H1 (cell line): ENCODE results near the gene FXYD3. TPM values are rescaled to one million over a fixed set of nuclear protein-coding genes. Genes with fewer than 3 reads are reported as not detected.

Experiments used
- CTCF ChIA-PET: fragments of 300-600 bp; sonication (Branson Sonifier 250); formaldehyde crosslinking; loops from one replicate; lab custom pipeline; 2021; ENCODE audit not compliant: partially characterized antibody; lab: Charles Lee
- POLR2A ChIA-PET: fragments of 300-600 bp; sonication (Branson Sonifier 250); formaldehyde crosslinking; loops from one replicate; lab custom pipeline; 2021; ENCODE audit warnings: inconsistent platforms; ENCODE audit not compliant: partially characterized antibody; lab: Charles Lee
- DNase-seq, 2 experiments: peaks; one replicate each; pipeline versions ENCODE4 v3.0.0 to v3.0.0-alpha.2; 2010 to 2022; ENCODE audit warnings: low spot score in 2 of 2, low read depth in 1 of 2, mixed read lengths in 1 of 2
- FAIRE-seq: peaks from 2 replicates; lab custom pipeline; 2011; peaks lifted over from hg19 to GRCh38; lab: Jason Lieb, UNC
- H2AFZ ChIP-seq: 2 replicates; pipeline ENCODE4 v1.8.1; 2012; ENCODE audit warnings: low read length, inconsistent platforms
- H2AK5ac ChIP-seq: 2 replicates; pipeline ENCODE4 v1.6.1; 2013; ENCODE audit warnings: low read depth, low read length
- H2BK120ac ChIP-seq: replicated peaks from 2 replicates; pipeline ENCODE3; 2013; ENCODE audit warnings: low read depth, low read length, inconsistent platforms
- H2BK12ac ChIP-seq: 2 replicates; pipeline ENCODE4 v1.6.1; 2013; ENCODE audit warnings: low read depth, low read length
- H2BK15ac ChIP-seq: 2 replicates; pipeline ENCODE4 v1.6.1; 2013; ENCODE audit warnings: low read length
- H2BK20ac ChIP-seq: 2 replicates; pipeline ENCODE4 v1.6.1; 2013; ENCODE audit warnings: low read length
- H2BK5ac ChIP-seq: 2 replicates; pipeline ENCODE4 v1.6.1; 2013; ENCODE audit warnings: low read depth, low read length
- H3K14ac ChIP-seq: 2 replicates; pipeline ENCODE4 v1.6.1; 2013; ENCODE audit warnings: inconsistent platforms; ENCODE audit not compliant: insufficient read length
- H3K18ac ChIP-seq: 2 replicates; pipeline ENCODE4 v1.6.1; 2013; ENCODE audit warnings: low read length; ENCODE audit errors: extremely low read depth
- H3K23ac ChIP-seq: 2 replicates; pipeline ENCODE4 v1.6.1; 2013; ENCODE audit warnings: inconsistent platforms; ENCODE audit not compliant: insufficient read length
- H3K23me2 ChIP-seq: 2 replicates; pipeline ENCODE4 v1.6.1; 2013; ENCODE audit warnings: low read depth, low read length
- H3K27ac ChIP-seq: 2 replicates; pipeline ENCODE4 v1.6.1; 2011; ENCODE audit warnings: low read depth, low read length, inconsistent platforms
- H3K27me3 ChIP-seq, 4 experiments: replicated peaks in 1 of 4; 1 replicate in 1 of 4; 2 replicates in 3 of 4; pipeline versions ENCODE4 v1.6.1 to v1.8.1; 2011 to 2013; ENCODE audit warnings: low read length in 3 of 4, mild to moderate bottlenecking in 3 of 4, inconsistent platforms in 2 of 4, mixed read lengths in 2 of 4, moderate library complexity in 1 of 4; ENCODE audit not compliant: control insufficient read depth in 3 of 4, insufficient read depth in 3 of 4; ENCODE audit errors: extremely low read depth in 1 of 4
- H3K36me3 ChIP-seq, 4 experiments: 2 replicates each; pipeline versions ENCODE4 v1.6.1 to v1.8.1; 2011 to 2013; ENCODE audit warnings: mild to moderate bottlenecking in 4 of 4, low read length in 3 of 4, moderate library complexity in 2 of 4, control low read depth in 1 of 4, inconsistent platforms in 1 of 4; ENCODE audit not compliant: insufficient read depth in 4 of 4, control insufficient read depth in 2 of 4
- H3K4ac ChIP-seq: replicated peaks from 2 replicates; pipeline ENCODE3; 2013; ENCODE audit warnings: low read length, low read depth, mixed read lengths, inconsistent platforms; ENCODE audit not compliant: insufficient read length
- H3K4me1 ChIP-seq, 4 experiments: replicated peaks in 1 of 4; 1 replicate in 1 of 4; 2 replicates in 3 of 4; pipeline versions ENCODE4 v1.6.1 to v1.8.1; 2011 to 2013; ENCODE audit warnings: low read length in 3 of 4, inconsistent platforms in 2 of 4, mixed read lengths in 1 of 4; ENCODE audit not compliant: insufficient read depth in 4 of 4, control insufficient read depth in 3 of 4
- H3K4me2 ChIP-seq, 2 experiments: 2 replicates each; pipeline versions ENCODE4 v1.6.1 to v1.8.1; 2011 to 2013; ENCODE audit warnings: low read depth in 2 of 2, low read length in 2 of 2, control low read depth in 1 of 2, inconsistent platforms in 1 of 2, mild to moderate bottlenecking in 1 of 2; ENCODE audit not compliant: insufficient read depth in 1 of 2
- H3K4me3 ChIP-seq, 4 experiments: fragments of 200-600, 300-600 bp in 1 of 4; sonication (generic), shearing (Covaris generic), sonication (Bioruptor Twin) in 1 of 4; 2 replicates each; pipeline versions ENCODE4 v1.5.1 to v1.8.1; 2011 to 2016; ENCODE audit warnings: low read length in 4 of 4, low read depth in 3 of 4, control low read depth in 2 of 4, inconsistent platforms in 2 of 4, mild to moderate bottlenecking in 2 of 4, mixed read lengths in 1 of 4, moderate library complexity in 1 of 4; ENCODE audit not compliant: insufficient read depth in 2 of 4; ENCODE audit errors: extremely low read depth in 1 of 4
- H3K56ac ChIP-seq: replicated peaks from 2 replicates; pipeline ENCODE3; 2013; ENCODE audit warnings: low read depth, mild to moderate bottlenecking, mixed read lengths, low read length, inconsistent platforms; ENCODE audit not compliant: insufficient read length
- H3K79me1 ChIP-seq: 2 replicates; pipeline ENCODE4 v1.6.1; 2013; ENCODE audit warnings: low read depth, low read length, control low read depth
- H3K79me2 ChIP-seq, 2 experiments: 2 replicates each; pipeline versions ENCODE4 v1.6.1 to v1.8.1; 2012 to 2013; ENCODE audit warnings: low read length in 2 of 2, mild to moderate bottlenecking in 2 of 2, inconsistent platforms in 1 of 2; ENCODE audit not compliant: insufficient read depth in 2 of 2, control insufficient read depth in 1 of 2
- H3K9ac ChIP-seq, 4 experiments: replicated peaks in 1 of 4; 1 replicate in 1 of 4; 2 replicates in 3 of 4; pipeline versions ENCODE4 v1.6.1 to v1.8.1; 2011 to 2013; ENCODE audit warnings: low read depth in 3 of 4, low read length in 3 of 4, control low read depth in 2 of 4, mild to moderate bottlenecking in 2 of 4, moderate library complexity in 2 of 4, inconsistent platforms in 1 of 4; ENCODE audit errors: extremely low read depth in 1 of 4
- H3K9me3 ChIP-seq, 2 experiments: 2 replicates each; pipeline versions ENCODE4 v1.6.1 to v1.8.1; 2012 to 2013; ENCODE audit warnings: mild to moderate bottlenecking in 2 of 2, moderate library complexity in 2 of 2, control low read depth in 1 of 2, inconsistent platforms in 1 of 2, low read depth in 1 of 2, low read length in 1 of 2, mixed read lengths in 1 of 2; ENCODE audit not compliant: insufficient read depth in 2 of 2
- H4K20me1 ChIP-seq, 2 experiments: replicated peaks in 1 of 2; 2 replicates each; pipeline versions ENCODE3 to v1.8.1; 2011 to 2013; ENCODE audit warnings: inconsistent platforms in 2 of 2, low read length in 2 of 2, mild to moderate bottlenecking in 1 of 2; ENCODE audit not compliant: insufficient read depth in 2 of 2, control insufficient read depth in 1 of 2
- H4K5ac ChIP-seq: 2 replicates; pipeline ENCODE4 v1.6.1; 2013; ENCODE audit warnings: low read length, low read depth, mixed read lengths, inconsistent platforms; ENCODE audit not compliant: insufficient read length
- H4K8ac ChIP-seq: 2 replicates; pipeline ENCODE4 v1.8.0; 2013; ENCODE audit warnings: mild to moderate bottlenecking, moderate library complexity, low read length, inconsistent platforms; ENCODE audit not compliant: insufficient read depth; ENCODE audit errors: extremely low read depth
- H4K91ac ChIP-seq: replicated peaks from 2 replicates; pipeline ENCODE3; 2013; ENCODE audit warnings: low read length, mixed read lengths, inconsistent platforms; ENCODE audit not compliant: insufficient read length
- ATF2 ChIP-seq: IDR thresholded peaks from 2 replicates; pipeline ENCODE4 v1.6.1; 2012; ENCODE audit warnings: low read length, inconsistent platforms
- CHD1 ChIP-seq: IDR thresholded peaks from 2 replicates; pipeline ENCODE4 v1.6.1; 2012; ENCODE audit warnings: low read depth, low read length, improper control_type of control experiment
- E2F6 ChIP-seq: IDR thresholded peaks from 2 replicates; pipeline ENCODE4 v1.6.1; 2012; ENCODE audit warnings: inconsistent platforms
- JUN ChIP-seq: IDR thresholded peaks from 2 replicates; pipeline ENCODE4 v1.6.1; 2011; ENCODE audit warnings: low read depth, mild to moderate bottlenecking, improper control_type of control experiment, low read length
- POLR2A ChIP-seq, 2 experiments: IDR thresholded peaks; 1 replicate in 1 of 2; 2 replicates in 1 of 2; pipeline ENCODE4 v1.6.1; 2011; ENCODE audit warnings: low read depth in 2 of 2, low read length in 2 of 2, mild to moderate bottlenecking in 2 of 2; ENCODE audit errors: control extremely low read depth in 1 of 2
- RBBP5 ChIP-seq: IDR thresholded peaks from 2 replicates; pipeline ENCODE4 v1.7.1; 2012; ENCODE audit warnings: low read depth, mild to moderate bottlenecking, inconsistent platforms, low read length, moderate library complexity, borderline replicate concordance
- RNF2 ChIP-seq: fragments of 200-900, 300-1000 bp; sonication (generic); IDR thresholded peaks from 2 replicates; pipeline ENCODE4 v1.7.1; 2016; ENCODE audit warnings: borderline replicate concordance, low read depth, mild to moderate bottlenecking, antibody characterized with exemption, low read length; ENCODE audit not compliant: poor library complexity, severe bottlenecking; ENCODE audit errors: missing control alignments
- TEAD4 ChIP-seq: IDR thresholded peaks from 2 replicates; pipeline ENCODE4 v1.6.1; 2012; ENCODE audit warnings: low read depth, low read length, inconsistent platforms, mixed read lengths
- WGBS, 2 experiments: shearing (Covaris generic) in 1 of 2; methylation state at CpG; one replicate each; pipeline versions ENCODE4 v1.1.6 to v1.1.7; 2013 to 2015; ENCODE audit warnings: low lambda C conversion rate in 2 of 2, mixed read lengths in 2 of 2, inconsistent platforms in 1 of 2, low coverage in 1 of 2, missing lambda C conversion rate in 1 of 2; ENCODE audit not compliant: insufficient replicate concordance in 2 of 2, insufficient coverage in 1 of 2, insufficient read length in 1 of 2; ENCODE audit errors: extremely low coverage in 1 of 2, missing lambda C conversion rate in 1 of 2; 5-methylcytosine and 5-hydroxymethylcytosine counted together
- polyA plus RNA-seq, 7 experiments: library from polyadenylated mRNA; depleted of rRNA in 3 of 7; stranded (reverse) in 5 of 7; unstranded in 2 of 7; fragments of >200 nt in 5 of 7; fragments of 200-250 nt in 2 of 7; gene quantifications; 1 replicate in 5 of 7; 2 replicates in 1 of 7; 4 replicates in 1 of 7; pipeline versions ENCODE4 v1.2.1 to v1.2.3, GENCODE V29; 2011 to 2013; ENCODE audit warnings: missing spikeins in 2 of 7, mixed read lengths in 2 of 7
- total RNA-seq: library from RNA; stranded (reverse); fragmentation: NEBNext Ultra II Directional; extraction: Animal tissue kit (Norgen Biotek cat#: 25700); gene quantifications from 2 replicates; pipeline ENCODE4 v1.2.1, GENCODE V29; 2021

FXYD3 gene
- total and polyA plus RNA-seq, 2 of the 8 experiments (the other 6 are each of a cell fraction or from before 2014, with no cell fraction given) = 0.33 TPM; not detected in 1

GRCh38 chr19:35089554-35089953 lies 26.1 kb upstream of the FXYD3 start:
- Histone ChIP-seq H3K4ac (no peak overlapping the region), H2BK5ac (no peak overlapping the region), H3K23ac (no peak overlapping the region), H3K4me2 (no peak overlapping the region; a peak in 1 of 4 replicates), H2BK15ac (no peak overlapping the region), H3K14ac (no peak overlapping the region), H2BK120ac (no peak overlapping the region), H2BK20ac (0 out of 2 replicates have a peak overlapping the region, but pooled peaks have one; percentile 93), H3K27ac (no peak overlapping the region), H3K27me3 (no peaks in the 10 kb centered on the region), H4K5ac (no peak overlapping the region), H3K9ac (no peak overlapping the region), H3K9me3 (no peaks in the 10 kb centered on the region), H3K4me3 (no peak overlapping the region), H3K23me2 (peaks cover 5% of the 10 kb centered on the region; the same call in 1 of the 2 replicates), H4K20me1 (no peaks in the 10 kb centered on the region), H3K56ac (no peak overlapping the region), H3K36me3 (no peaks in the 10 kb centered on the region), H3K18ac (no peak overlapping the region), H2BK12ac (0 out of 2 replicates have a peak overlapping the region, but pooled peaks have one; percentile 68), H2AK5ac (no peak overlapping the region), H3K79me2 (no peaks in the 10 kb centered on the region), H3K79me1 (no peaks in the 10 kb centered on the region), H4K8ac (no peak overlapping the region), H3K4me1 (peaks cover 3 to 14% (median 6%) of the 10 kb centered on the region in 4 experiments; a peak in 6 of 7 replicates), H2AFZ (no peak overlapping the region), H4K91ac (no peak overlapping the region)
- POLR2A ChIA-PET = interaction anchor here (2.2 to 3.8 kb wide), 2 partner anchors 11 to 22 kb away, joined by 6 to 26 read pairs; no protein-coding TSS in a partner anchor
- TF ChIP-seq ATF2 (no peak), RNF2 (no peak), E2F6 (no peak), TEAD4 (no peak), JUN (no peak), RBBP5 (no peak), CHD1 (no peak), POLR2A (IDR thresholded peaks at IDR 0.05; ENCODE audit: control extremely low read depth in 1 of 2, low read depth in 2 of 2, low read length in 2 of 2) (no peak)
- 90% methylated on average over 8 of the region's 8 CpGs; no CpG with 5 or more reads in 1 of the 2 experiments for WGBS, 2 experiments
- CTCF ChIA-PET = interaction anchor here (0.6 to 5.1 kb wide), 14 partner anchors 9 to 249 kb away, joined by 3 to 56 read pairs (median 8); partner anchors contain the start of genes FXYD5, HPN and LGI4
- FAIRE-seq (no peak), DNase-seq (no peak)
